Stomach (tissue), 4 donors: ENCODE data around the gene PIPOX.

Experiments used
- EP300 ChIP-seq: sonication (generic); formaldehyde crosslinking; IDR thresholded peaks from one replicate; pipeline ENCODE4 v1.6.1; 2017; ENCODE audit warnings: antibody characterized with exemption
- TF ChIP-seq, protein P1 (sequence below), 7 experiments: fragments of 450-650 bp in 4 of 7; fragments of 200-600 bp in 3 of 7; sonication (generic) in 3 of 7; IDR thresholded peaks; one replicate each; pipeline ENCODE4 v1.5.1; 2016 to 2019; ENCODE audit warnings: antibody characterized with exemption in 7 of 7, control low read depth in 2 of 7, mild to moderate bottlenecking in 1 of 7

DNA sequence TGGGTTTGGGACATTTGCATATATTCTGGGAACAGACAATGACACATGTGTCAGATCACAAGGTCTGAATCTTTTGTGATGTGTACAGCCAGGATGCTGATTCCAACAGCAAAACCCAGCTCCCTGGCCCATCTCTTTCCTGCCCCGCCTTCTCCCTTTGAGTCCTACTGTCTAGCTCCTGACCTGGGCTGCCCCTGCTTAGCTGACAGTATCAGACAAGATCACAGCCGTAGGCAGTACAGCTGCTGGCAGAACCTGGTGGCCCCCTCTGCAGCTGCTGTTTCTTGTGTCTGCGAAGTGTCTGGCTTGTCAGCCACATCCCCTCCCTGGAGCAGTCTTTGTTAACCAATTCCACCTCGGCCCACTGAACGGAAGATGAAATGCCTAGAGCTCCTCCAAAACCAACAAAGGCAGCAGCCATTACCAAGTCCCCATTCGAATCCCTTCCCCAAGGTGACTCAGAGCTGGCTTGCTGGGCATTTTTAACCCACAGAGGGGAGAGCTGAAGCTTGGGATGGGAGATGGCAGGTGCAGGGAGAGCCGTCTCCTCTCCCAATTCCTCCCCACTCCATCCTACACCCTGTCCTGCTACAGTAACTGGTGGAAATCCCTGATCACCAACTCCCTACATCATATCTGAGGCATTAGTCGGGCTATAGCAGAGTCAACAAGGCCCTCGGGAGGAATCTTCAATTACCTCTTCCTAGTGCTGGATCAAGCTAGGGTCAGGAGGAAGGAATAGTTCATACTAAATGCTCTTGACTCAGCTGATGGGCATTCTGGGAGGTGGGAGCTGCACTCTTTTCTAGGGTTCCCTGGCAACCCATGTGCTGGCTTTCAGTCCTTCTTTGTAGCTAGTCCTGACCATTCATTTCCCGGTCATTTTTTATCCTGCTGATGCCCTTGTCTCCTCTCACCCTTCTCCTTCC lies 5.8 kb downstream of the PIPOX start:
- TF ChIP-seq EP300, result no peak
- TF ChIP-seq, protein P1, sequence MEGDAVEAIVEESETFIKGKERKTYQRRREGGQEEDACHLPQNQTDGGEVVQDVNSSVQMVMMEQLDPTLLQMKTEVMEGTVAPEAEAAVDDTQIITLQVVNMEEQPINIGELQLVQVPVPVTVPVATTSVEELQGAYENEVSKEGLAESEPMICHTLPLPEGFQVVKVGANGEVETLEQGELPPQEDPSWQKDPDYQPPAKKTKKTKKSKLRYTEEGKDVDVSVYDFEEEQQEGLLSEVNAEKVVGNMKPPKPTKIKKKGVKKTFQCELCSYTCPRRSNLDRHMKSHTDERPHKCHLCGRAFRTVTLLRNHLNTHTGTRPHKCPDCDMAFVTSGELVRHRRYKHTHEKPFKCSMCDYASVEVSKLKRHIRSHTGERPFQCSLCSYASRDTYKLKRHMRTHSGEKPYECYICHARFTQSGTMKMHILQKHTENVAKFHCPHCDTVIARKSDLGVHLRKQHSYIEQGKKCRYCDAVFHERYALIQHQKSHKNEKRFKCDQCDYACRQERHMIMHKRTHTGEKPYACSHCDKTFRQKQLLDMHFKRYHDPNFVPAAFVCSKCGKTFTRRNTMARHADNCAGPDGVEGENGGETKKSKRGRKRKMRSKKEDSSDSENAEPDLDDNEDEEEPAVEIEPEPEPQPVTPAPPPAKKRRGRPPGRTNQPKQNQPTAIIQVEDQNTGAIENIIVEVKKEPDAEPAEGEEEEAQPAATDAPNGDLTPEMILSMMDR (IDR thresholded peaks at IDR 0.05), result no peak
